Neuron (in vitro differentiated cells): Measurements from ENCODE around the gene SAMSN1.

Experiments used
- H2AFZ ChIP-seq: one replicate; pipeline ENCODE4 v1.6.1; 2013; ENCODE audit warnings: low read depth, mild to moderate bottlenecking, inconsistent platforms, low read length, moderate library complexity
- H3K27me3 ChIP-seq: one replicate; pipeline ENCODE4 v1.6.1; 2013; ENCODE audit warnings: low read length; ENCODE audit not compliant: insufficient read depth
- H3K36me3 ChIP-seq: one replicate; pipeline ENCODE4 v1.6.1; 2013; ENCODE audit warnings: low read length; ENCODE audit not compliant: insufficient read depth
- H3K4me1 ChIP-seq: one replicate; pipeline ENCODE4 v1.6.1; 2013; ENCODE audit warnings: low read length; ENCODE audit not compliant: insufficient read depth
- H3K4me3 ChIP-seq: 2 replicates; pipeline ENCODE4 v1.5.1; 2013; ENCODE audit warnings: mild to moderate bottlenecking, low read length, moderate library complexity
- H3K9me3 ChIP-seq: one replicate; pipeline ENCODE4 v1.6.1; 2013; ENCODE audit warnings: low read length

Gene SAMSN1

GRCh38 chr21:14483296-14483695 is 62.8 kb downstream of the SAMSN1 start:
- no peaks in the 10 kb centered on the region for H3K9me3 ChIP-seq
- H3K4me3 ChIP-seq, result no peak overlapping the region
- H3K4me1 ChIP-seq, result peaks cover 3% of the 10 kb centered on the region
- H3K36me3 ChIP-seq, result no peaks in the 10 kb centered on the region
- H2AFZ ChIP-seq, result no peak overlapping the region
- no peaks in the 10 kb centered on the region for H3K27me3 ChIP-seq

DNA sequence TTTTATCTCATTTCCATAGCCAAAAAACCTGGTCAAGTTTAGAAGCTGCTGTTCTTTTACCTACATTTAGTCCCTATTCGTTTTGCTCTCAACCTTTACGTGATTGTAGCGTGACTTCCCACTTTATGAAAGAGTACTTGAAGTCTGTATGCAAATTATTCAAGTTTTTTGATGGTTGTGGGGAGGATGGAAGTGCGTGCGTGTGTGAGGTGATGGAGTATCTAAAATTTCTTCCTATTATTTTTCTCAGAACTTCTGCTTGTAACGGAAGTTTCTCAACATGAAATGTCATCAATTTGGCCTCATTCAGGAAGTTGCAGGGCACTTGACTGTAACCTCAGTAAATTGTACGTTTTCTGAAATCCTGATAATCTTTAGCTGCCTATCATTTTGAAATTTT is 64.0 kb downstream of the SAMSN1 start:
- Histone ChIP-seq H3K4me1 (no peaks in the 10 kb centered on the region), H3K4me3 (no peak overlapping the region), H3K9me3 (no peaks in the 10 kb centered on the region), H2AFZ (no peak overlapping the region), H3K36me3 (no peaks in the 10 kb centered on the region), H3K27me3 (no peaks in the 10 kb centered on the region)

DNA sequence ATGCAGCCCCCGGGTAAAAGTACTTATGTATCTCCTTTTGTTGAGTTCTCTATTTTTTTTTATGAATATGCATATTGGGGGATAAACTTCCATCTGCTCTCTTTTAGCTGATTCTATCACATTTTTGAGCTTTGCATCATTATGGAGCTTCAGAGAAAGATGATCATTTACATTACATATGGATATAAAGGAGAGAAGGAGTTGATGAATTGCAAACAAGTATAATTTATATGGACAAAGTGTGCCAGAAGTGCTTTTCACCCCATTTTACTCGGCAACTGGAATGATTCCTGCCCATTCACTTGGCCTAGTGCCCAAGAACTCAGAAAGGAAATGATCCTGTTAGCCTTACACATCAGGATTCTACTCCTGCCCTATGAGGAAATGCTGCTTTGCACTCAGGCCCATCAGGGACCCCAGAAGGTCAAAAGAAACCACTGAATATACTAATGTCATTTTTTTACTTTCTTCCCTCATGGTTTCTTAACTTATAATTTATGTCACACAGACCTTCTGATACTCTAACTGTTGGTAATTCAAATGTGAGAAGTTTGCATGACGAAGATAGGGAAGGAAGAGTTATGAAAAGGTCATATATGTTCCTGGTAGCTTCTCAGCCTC is 65.6 kb downstream of the SAMSN1 start:
- Histone ChIP-seq H3K4me1 (no peaks in the 10 kb centered on the region), H3K9me3 (no peaks in the 10 kb centered on the region), H3K36me3 (no peaks in the 10 kb centered on the region), H3K4me3 (no peak overlapping the region), H2AFZ (no peak overlapping the region), H3K27me3 (no peaks in the 10 kb centered on the region)

GRCh38 chr21:14479241-14479786 is 66.8 kb downstream of the SAMSN1 start:
- no peaks in the 10 kb centered on the region for H3K4me1 ChIP-seq
- H2AFZ ChIP-seq, result no peak overlapping the region
- no peak overlapping the region for H3K4me3 ChIP-seq
- no peaks in the 10 kb centered on the region for H3K27me3 ChIP-seq
- no peaks in the 10 kb centered on the region for H3K36me3 ChIP-seq
- no peaks in the 10 kb centered on the region for H3K9me3 ChIP-seq

DNA sequence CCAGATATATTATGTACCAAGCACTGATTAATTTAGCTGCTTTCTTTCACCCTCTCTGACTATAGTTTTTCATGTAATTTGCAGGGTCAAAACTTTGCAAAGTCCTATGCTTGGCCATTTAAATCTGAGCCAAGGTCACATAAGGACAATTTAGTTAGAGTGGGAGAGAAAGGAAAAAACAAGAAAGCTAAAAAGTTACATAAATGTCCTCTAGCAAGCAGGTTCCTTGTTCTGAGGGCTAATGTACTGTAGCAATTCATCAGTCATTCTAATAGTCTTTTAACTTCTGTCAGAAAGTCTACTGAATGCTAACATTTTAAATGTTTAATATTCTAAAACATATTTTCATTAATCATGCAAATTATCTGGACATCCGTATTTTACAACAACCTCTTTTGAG is 68.3 kb downstream of the SAMSN1 start:
- Histone ChIP-seq H3K4me3 (no peak overlapping the region), H3K4me1 (no peaks in the 10 kb centered on the region), H3K9me3 (no peaks in the 10 kb centered on the region), H2AFZ (no peak overlapping the region), H3K36me3 (no peaks in the 10 kb centered on the region), H3K27me3 (no peaks in the 10 kb centered on the region)

GRCh38 chr21:14477133-14477532 is 69.0 kb downstream of the SAMSN1 start:
- no peak overlapping the region for H3K4me3 ChIP-seq
- no peaks in the 10 kb centered on the region for H3K4me1 ChIP-seq
- no peaks in the 10 kb centered on the region for H3K36me3 ChIP-seq
- no peaks in the 10 kb centered on the region for H3K27me3 ChIP-seq
- H3K9me3 ChIP-seq, result no peaks in the 10 kb centered on the region
- H2AFZ ChIP-seq, result no peak overlapping the region

GRCh38 chr21:14474995-14475394 is 71.1 kb downstream of the SAMSN1 start:
- H3K36me3 ChIP-seq, result no peaks in the 10 kb centered on the region
- no peaks in the 10 kb centered on the region for H3K27me3 ChIP-seq
- H3K4me1 ChIP-seq, result no peaks in the 10 kb centered on the region
- H3K4me3 ChIP-seq, result no peak overlapping the region
- H3K9me3 ChIP-seq, result no peaks in the 10 kb centered on the region
- H2AFZ ChIP-seq, result no peak overlapping the region

DNA sequence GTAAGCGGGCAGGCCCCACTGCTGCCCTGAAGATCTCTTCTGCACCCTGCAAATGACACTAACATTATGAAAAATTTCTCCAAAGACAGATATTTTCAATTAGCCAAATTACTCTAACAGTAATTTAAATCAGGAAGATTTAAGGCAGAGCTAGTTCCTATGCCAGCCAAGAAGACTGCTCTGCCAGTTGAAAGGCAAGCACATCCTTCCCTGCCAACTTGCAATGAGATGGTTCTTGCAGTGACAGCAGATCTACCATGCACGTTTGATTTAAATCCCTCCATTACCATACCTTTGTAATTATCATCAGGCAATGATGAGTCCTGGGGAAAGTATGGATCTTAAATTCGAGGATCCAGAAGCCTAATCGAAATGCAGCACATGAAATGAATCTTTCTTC is 76.5 kb downstream of the SAMSN1 start:
- Histone ChIP-seq H3K36me3 (no peaks in the 10 kb centered on the region), H3K4me3 (no peak overlapping the region), H3K9me3 (no peaks in the 10 kb centered on the region), H2AFZ (no peak overlapping the region), H3K4me1 (no peaks in the 10 kb centered on the region), H3K27me3 (no peaks in the 10 kb centered on the region)

DNA sequence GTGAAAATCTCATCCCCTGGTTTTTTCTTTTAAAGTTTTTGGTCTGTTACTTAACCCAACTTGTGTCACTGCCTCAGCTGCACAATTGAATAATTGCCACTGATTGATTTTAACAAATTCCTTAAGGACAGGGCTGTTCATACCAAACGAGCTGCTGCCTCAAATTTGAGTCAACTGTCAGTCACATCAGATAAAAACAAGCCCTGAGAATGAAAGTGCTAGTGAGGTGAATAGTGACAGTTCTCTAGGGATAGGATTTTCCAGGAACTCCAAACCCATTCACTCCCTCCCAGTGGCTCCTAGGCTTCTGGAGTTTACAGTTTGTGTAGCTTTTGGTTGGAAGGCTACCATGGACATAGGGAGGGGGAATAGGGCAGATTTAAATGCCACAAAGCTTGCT is 79.4 kb downstream of the SAMSN1 start:
- no peak overlapping the region for H2AFZ ChIP-seq
- no peaks in the 10 kb centered on the region for H3K4me1 ChIP-seq
- no peaks in the 10 kb centered on the region for H3K27me3 ChIP-seq
- H3K36me3 ChIP-seq, result no peaks in the 10 kb centered on the region
- no peak overlapping the region for H3K4me3 ChIP-seq
- H3K9me3 ChIP-seq, result no peaks in the 10 kb centered on the region

DNA sequence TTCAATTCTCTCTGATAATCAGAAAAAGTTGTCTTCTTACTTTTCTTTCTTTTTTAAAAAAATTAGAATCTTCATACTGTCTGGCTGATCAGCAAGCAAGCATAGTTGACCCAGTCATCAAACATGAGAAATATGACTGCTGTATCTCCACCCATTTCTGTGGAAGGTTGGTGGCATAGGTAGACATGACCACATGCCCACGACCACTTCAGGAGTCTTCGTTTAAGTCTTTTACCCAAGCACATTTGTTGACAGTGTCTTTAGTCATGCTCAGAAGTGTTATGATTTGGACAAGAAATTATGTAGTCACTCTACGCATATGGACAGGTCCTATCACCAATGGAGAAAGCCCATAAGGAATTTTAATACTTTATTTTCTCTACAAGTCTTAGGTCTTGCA is 88.4 kb downstream of the SAMSN1 start:
- Histone ChIP-seq H3K36me3 (no peaks in the 10 kb centered on the region), H3K9me3 (no peaks in the 10 kb centered on the region), H2AFZ (no peak overlapping the region), H3K27me3 (no peaks in the 10 kb centered on the region), H3K4me3 (no peak overlapping the region), H3K4me1 (no peaks in the 10 kb centered on the region)

DNA sequence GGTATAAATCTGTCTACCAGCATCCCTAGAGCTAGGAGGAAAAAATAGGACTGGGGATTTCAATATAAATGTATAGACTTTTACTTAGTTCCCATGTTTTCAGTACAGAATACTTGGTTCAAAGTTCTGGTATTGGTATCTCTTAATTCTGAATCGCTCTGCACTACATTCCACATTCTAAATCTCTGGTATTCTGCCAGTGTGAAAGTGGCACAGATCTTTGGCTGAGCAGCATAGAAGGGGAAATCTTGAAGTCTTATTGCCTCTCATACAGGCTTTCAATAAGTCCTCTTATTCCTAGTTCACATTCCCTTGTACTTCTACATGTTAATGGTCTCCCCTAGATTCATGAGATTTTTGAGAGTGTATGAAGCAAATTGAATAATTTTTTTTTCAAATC is 89.2 kb downstream of the SAMSN1 start:
- no peak overlapping the region for H2AFZ ChIP-seq
- no peaks in the 10 kb centered on the region for H3K9me3 ChIP-seq

GRCh38 chr21:14454016-14455009 is 91.8 kb downstream of the SAMSN1 start:
- H2AFZ ChIP-seq, result no peak overlapping the region
- no peaks in the 10 kb centered on the region for H3K36me3 ChIP-seq
- no peak overlapping the region for H3K4me3 ChIP-seq
- no peaks in the 10 kb centered on the region for H3K27me3 ChIP-seq
- no peaks in the 10 kb centered on the region for H3K4me1 ChIP-seq
- no peaks in the 10 kb centered on the region for H3K9me3 ChIP-seq

More for the DNA sequence above, 89.2 kb downstream of the SAMSN1 start:
- H3K36me3 ChIP-seq, result no peaks in the 10 kb centered on the region
- no peaks in the 10 kb centered on the region for H3K27me3 ChIP-seq
- no peaks in the 10 kb centered on the region for H3K4me1 ChIP-seq
- H3K4me3 ChIP-seq, result no peak overlapping the region

DNA sequence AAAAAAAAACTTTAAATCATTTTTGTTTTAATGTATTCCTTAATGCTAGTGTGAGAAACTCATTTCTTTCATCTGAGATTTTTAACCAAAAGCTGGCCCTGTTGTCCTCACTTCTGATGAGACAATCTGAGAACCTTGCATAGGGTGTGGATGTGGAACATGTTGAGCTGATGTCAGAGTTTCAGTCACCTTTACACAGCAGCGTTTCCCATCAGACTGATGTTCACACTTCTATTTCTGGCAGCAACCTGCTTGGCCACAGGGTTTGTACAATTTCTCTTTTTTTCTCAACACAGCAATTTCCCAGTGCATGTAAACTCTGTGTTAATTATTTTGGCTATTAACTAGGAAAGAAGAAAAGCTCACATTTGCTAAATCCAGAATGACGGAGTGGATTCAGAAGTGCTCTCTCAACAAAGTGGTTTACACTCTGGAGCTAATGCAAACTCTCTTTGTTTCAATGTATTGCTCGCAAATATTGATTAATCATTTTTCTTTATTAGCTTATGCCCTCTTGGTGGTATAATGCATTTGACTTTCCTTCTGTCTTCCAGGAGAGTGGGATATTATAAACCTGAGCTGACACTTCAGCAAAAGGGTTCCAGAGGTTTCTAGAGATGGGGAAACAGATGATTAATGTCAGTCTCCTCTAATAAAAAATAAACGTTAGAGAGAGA is 92.6 kb downstream of the SAMSN1 start:
- no peaks in the 10 kb centered on the region for H3K4me1 ChIP-seq
- H3K4me3 ChIP-seq, result no peak overlapping the region
- no peak overlapping the region for H2AFZ ChIP-seq
- no peaks in the 10 kb centered on the region for H3K36me3 ChIP-seq
- no peaks in the 10 kb centered on the region for H3K27me3 ChIP-seq
- no peaks in the 10 kb centered on the region for H3K9me3 ChIP-seq
